ENCODE measurements around the gene AKAP6. TPM values are rescaled to one million over a fixed set of nuclear protein-coding genes. Genes with fewer than 3 reads are reported as not detected.

The AKAP6 gene
- total RNA-seq, 1 donor from 2014 or later: 3.6 TPM

GRCh38 chr14:32662211-32662610, 333.1 kb downstream of the AKAP6 start:
- Mint-ChIP-seq H3K4me1 (ENCODE audit: low read depth) (peaks cover 23% of the 10 kb centered on the region), H3K9me3 (ENCODE audit: low read depth) (no peaks in the 10 kb centered on the region), H3K4me3 (ENCODE audit: unreplicated experiment) (no peak overlapping the region), H3K27me3 (ENCODE audit: low read depth) (no peaks in the 10 kb centered on the region), H3K27ac (ENCODE audit: unreplicated experiment) (no peak overlapping the region), H3K36me3 (ENCODE audit: low read depth) (no peaks in the 10 kb centered on the region)
- TF ChIP-seq CTCF (IDR thresholded peaks at IDR 0.05): no peak
- DNase-seq (ENCODE audit: low spot score): no peak

GRCh38 chr14:32666308-32666707, 337.2 kb downstream of the AKAP6 start:
- Mint-ChIP-seq H3K9me3 (ENCODE audit: low read depth) (peaks cover 6% of the 10 kb centered on the region), H3K4me3 (ENCODE audit: unreplicated experiment) (no peak overlapping the region), H3K27me3 (ENCODE audit: low read depth) (no peaks in the 10 kb centered on the region), H3K36me3 (ENCODE audit: low read depth) (peaks cover 2% of the 10 kb centered on the region), H3K27ac (ENCODE audit: unreplicated experiment) (no peak overlapping the region), H3K4me1 (ENCODE audit: low read depth) (peaks cover 31% of the 10 kb centered on the region)
- no peak for TF ChIP-seq CTCF (IDR thresholded peaks at IDR 0.05)
- no peak for DNase-seq (ENCODE audit: low spot score)

- Mint-ChIP-seq H3K36me3 (ENCODE audit: low read depth) (peaks cover 2% of the 10 kb centered on the region), H3K4me3 (ENCODE audit: unreplicated experiment) (no peak overlapping the region), H3K27ac (ENCODE audit: unreplicated experiment) (no peak overlapping the region), H3K9me3 (ENCODE audit: low read depth) (peaks cover 6% of the 10 kb centered on the region), H3K27me3 (ENCODE audit: low read depth) (no peaks in the 10 kb centered on the region), H3K4me1 (ENCODE audit: low read depth) (peaks cover 28% of the 10 kb centered on the region)
- TF ChIP-seq CTCF (IDR thresholded peaks at IDR 0.05): no peak
- DNase-seq (ENCODE audit: low spot score): no peak
These were observed 338.2 kb downstream of the AKAP6 start for GRCh38 chr14:32667287-32667686.

- no peak overlapping the region for H3K4me3 Mint-ChIP-seq (ENCODE audit: unreplicated experiment)
- H3K27me3 Mint-ChIP-seq (ENCODE audit: low read depth): no peaks in the 10 kb centered on the region
- H3K4me1 Mint-ChIP-seq (ENCODE audit: low read depth): peaks cover 23% of the 10 kb centered on the region
- no peak for DNase-seq (ENCODE audit: low spot score)
- peaks cover 6% of the 10 kb centered on the region for H3K9me3 Mint-ChIP-seq (ENCODE audit: low read depth)
- no peak for TF ChIP-seq CTCF (IDR thresholded peaks at IDR 0.05)
- H3K36me3 Mint-ChIP-seq (ENCODE audit: low read depth): peaks cover 2% of the 10 kb centered on the region
- H3K27ac Mint-ChIP-seq (ENCODE audit: unreplicated experiment): no peak overlapping the region
These were observed 338.7 kb downstream of the AKAP6 start for GRCh38 chr14:32667791-32668190.

- TF ChIP-seq CTCF (IDR thresholded peaks at IDR 0.05): no peak
- DNase-seq (ENCODE audit: low spot score): no peak
- peaks cover 2% of the 10 kb centered on the region for H3K36me3 Mint-ChIP-seq (ENCODE audit: low read depth)
- H3K4me1 Mint-ChIP-seq (ENCODE audit: low read depth): peaks cover 22% of the 10 kb centered on the region
- peaks cover 6% of the 10 kb centered on the region for H3K9me3 Mint-ChIP-seq (ENCODE audit: low read depth)
- no peak overlapping the region for H3K27ac Mint-ChIP-seq (ENCODE audit: unreplicated experiment)
- no peak overlapping the region for H3K4me3 Mint-ChIP-seq (ENCODE audit: unreplicated experiment)
- H3K27me3 Mint-ChIP-seq (ENCODE audit: low read depth): no peaks in the 10 kb centered on the region
These were observed 340.3 kb downstream of the AKAP6 start for GRCh38 chr14:32669391-32669790.

All from chondrocyte (in vitro differentiated cells).